Activated naive CD8-positive, alpha-beta T cell (primary cell): ENCODE measurements around the gene CATSPERD.
"Not testable (repeated sequence)": the region's sequence is repeated elsewhere in the genome, so short reads cannot be mapped to it uniquely, and the experiment has no call there.

Source experiments
- H3K27ac Mint-ChIP-seq: one replicate; pipeline ENCODE4 v1.8.0; 2021; ENCODE audit warnings: mixed read lengths
- H3K27me3 Mint-ChIP-seq: one replicate; pipeline ENCODE4 v1.8.0; 2021; ENCODE audit warnings: mixed read lengths
- H3K36me3 Mint-ChIP-seq: one replicate; pipeline ENCODE4 v1.8.0; 2021; ENCODE audit warnings: mixed read lengths
- H3K4me1 Mint-ChIP-seq: one replicate; pipeline ENCODE4 v1.8.0; 2021; ENCODE audit warnings: low read depth, mixed read lengths
- H3K4me3 Mint-ChIP-seq: one replicate; pipeline ENCODE4 v1.8.0; 2021; ENCODE audit warnings: mild to moderate bottlenecking, mixed read lengths
- H3K9me3 Mint-ChIP-seq: one replicate; pipeline ENCODE4 v1.8.0; 2021; ENCODE audit warnings: low read depth, mixed read lengths

Gene CATSPERD

GRCh38 chr19:5702053-5702410 lies 18.4 kb upstream of the CATSPERD start:
- H3K27ac Mint-ChIP-seq, H3K27me3 Mint-ChIP-seq, H3K36me3 Mint-ChIP-seq, H3K9me3 Mint-ChIP-seq, H3K4me3 Mint-ChIP-seq, H3K4me1 Mint-ChIP-seq: not testable (repeated sequence)

GRCh38 chr19:5703819-5704818 lies 16.3 kb upstream of the CATSPERD start:
- Mint-ChIP-seq H3K4me3 (no peak overlapping the region), H3K4me1 (no peaks in the 10 kb centered on the region), H3K36me3 (peaks cover 3% of the 10 kb centered on the region), H3K27me3 (no peaks in the 10 kb centered on the region), H3K27ac (no peak overlapping the region), H3K9me3 (no peaks in the 10 kb centered on the region)

DNA sequence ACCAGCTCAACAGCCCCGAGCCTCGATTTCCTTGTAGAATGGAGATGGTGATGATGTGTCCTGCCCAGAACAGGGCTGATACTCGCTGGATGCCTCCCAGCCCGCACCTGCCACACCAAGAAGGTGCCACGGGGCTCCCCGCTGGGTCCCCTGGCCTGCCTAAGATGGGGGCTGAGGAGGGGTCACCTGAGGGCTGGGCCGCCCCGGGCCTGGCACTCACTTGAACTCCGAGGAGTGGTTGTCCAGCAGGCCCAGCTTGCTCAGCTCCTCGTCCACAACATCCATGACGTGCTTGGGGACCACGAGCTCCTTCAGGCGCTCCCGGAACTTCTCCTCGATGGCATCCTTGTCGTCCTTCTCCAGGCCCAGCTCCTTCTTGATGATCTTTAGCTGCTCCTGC lies 14.9 kb upstream of the CATSPERD start:
- H3K36me3 Mint-ChIP-seq = peaks cover 3% of the 10 kb centered on the region
- H3K27me3 Mint-ChIP-seq = no peaks in the 10 kb centered on the region
- H3K9me3 Mint-ChIP-seq = no peaks in the 10 kb centered on the region
- no peaks in the 10 kb centered on the region for H3K4me1 Mint-ChIP-seq
- no peak overlapping the region for H3K27ac Mint-ChIP-seq
- no peak overlapping the region for H3K4me3 Mint-ChIP-seq

DNA sequence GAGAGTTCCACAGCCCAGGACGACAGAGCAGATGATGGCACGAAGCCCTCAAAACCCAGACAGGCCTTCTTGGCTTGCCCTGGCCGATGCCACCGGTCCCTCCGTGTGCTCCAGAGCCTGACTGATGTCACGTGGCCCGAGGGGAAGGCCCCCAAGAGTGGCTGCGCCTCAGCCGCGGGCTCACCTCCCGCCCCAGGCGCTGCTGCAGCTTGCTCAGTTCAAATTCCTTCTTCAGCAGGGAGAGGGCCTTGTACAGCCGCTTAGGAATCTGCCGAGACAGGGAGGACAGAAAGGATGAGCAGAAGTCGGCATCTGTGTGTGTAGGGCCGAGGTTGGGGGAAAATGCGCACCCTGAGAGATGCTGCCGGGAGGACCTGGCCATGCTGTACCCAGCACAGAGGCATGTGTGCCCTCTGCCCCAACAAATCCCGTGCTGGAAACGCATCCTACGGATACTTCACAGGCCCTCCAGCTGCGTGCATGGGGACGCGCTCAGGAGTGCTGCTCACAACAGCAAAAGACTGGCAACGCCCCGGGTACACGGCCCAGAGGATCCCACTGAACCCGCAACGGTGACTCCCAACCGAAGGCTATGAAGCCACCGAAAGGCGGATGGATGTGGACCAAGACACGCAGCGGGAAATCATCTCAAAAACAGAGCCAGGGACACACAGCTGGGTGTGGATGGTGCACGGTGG lies 13.4 kb upstream of the CATSPERD start:
- no peaks in the 10 kb centered on the region for H3K36me3 Mint-ChIP-seq
- no peaks in the 10 kb centered on the region for H3K27me3 Mint-ChIP-seq
- H3K27ac Mint-ChIP-seq = no peak overlapping the region
- no peak overlapping the region for H3K4me3 Mint-ChIP-seq
- H3K9me3 Mint-ChIP-seq = no peaks in the 10 kb centered on the region
- no peaks in the 10 kb centered on the region for H3K4me1 Mint-ChIP-seq

- H3K4me3 Mint-ChIP-seq = no peak overlapping the region
Observed at GRCh38 chr19:5707576-5708575, 12.6 kb upstream of the CATSPERD start.

DNA sequence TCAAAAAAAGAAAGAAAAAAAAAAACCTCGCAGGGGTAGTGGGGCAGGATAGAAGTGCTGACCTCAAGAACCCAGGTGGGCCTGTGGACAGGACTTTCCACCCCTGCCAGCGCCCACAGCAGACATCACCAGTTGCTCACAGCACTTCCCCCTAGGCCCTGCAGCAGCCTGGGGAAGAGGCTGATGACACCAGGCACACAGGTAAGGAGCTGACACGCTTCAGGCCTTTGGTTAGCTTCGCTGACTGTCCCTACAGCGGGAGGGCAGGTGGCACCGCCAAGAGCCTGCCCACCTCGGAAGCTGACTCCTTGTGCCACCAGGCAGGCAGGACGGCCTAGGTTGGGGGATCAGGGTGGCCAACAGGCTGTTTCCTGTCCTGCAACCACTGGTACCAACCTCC lies 9.4 kb upstream of the CATSPERD start:
- H3K27me3 Mint-ChIP-seq = no peaks in the 10 kb centered on the region
- peaks cover 3% of the 10 kb centered on the region for H3K36me3 Mint-ChIP-seq
- H3K4me3 Mint-ChIP-seq = no peak overlapping the region
- no peaks in the 10 kb centered on the region for H3K9me3 Mint-ChIP-seq
- H3K27ac Mint-ChIP-seq = no peak overlapping the region
- H3K4me1 Mint-ChIP-seq = peaks cover 3% of the 10 kb centered on the region

More at GRCh38 chr19:5707576-5708575, 12.6 kb upstream of the CATSPERD start:
- Mint-ChIP-seq H3K9me3 (no peaks in the 10 kb centered on the region), H3K27me3 (no peaks in the 10 kb centered on the region), H3K27ac (no peak overlapping the region), H3K4me1 (no peaks in the 10 kb centered on the region), H3K36me3 (no peaks in the 10 kb centered on the region)

DNA sequence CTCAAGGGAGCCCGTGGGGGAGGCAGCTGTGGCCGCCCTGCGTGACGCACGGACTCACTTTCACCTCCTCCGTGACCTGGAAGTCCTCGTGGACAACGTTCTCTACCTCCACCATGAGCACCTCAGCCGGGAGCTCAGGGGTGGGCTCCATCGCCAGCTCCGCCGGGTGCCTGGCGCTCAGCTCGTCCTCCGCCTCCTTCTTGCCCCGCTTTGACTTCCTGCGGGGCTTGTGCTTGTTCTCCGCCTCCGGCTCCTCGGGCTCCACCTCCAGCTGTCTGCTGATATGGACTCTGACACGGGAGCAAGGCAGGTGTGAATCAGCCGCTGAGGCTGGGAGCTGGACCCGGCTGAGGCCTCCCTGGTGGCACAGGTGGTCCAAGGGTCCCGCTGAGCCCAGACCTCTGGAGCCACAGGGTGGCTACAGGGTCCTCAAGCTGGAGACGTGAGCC lies 8.7 kb upstream of the CATSPERD start:
- no peaks in the 10 kb centered on the region for H3K27me3 Mint-ChIP-seq
- peaks cover 7% of the 10 kb centered on the region for H3K4me1 Mint-ChIP-seq
- H3K36me3 Mint-ChIP-seq = peaks cover 3% of the 10 kb centered on the region
- H3K27ac Mint-ChIP-seq = no peak overlapping the region
- H3K4me3 Mint-ChIP-seq = no peak overlapping the region
- no peaks in the 10 kb centered on the region for H3K9me3 Mint-ChIP-seq

GRCh38 chr19:5713228-5713627 lies 7.2 kb upstream of the CATSPERD start:
- Mint-ChIP-seq H3K4me3 (no peak overlapping the region), H3K9me3 (no peaks in the 10 kb centered on the region), H3K27ac (no peak overlapping the region), H3K27me3 (no peaks in the 10 kb centered on the region), H3K4me1 (peaks cover 19% of the 10 kb centered on the region), H3K36me3 (peaks cover 6% of the 10 kb centered on the region)

DNA sequence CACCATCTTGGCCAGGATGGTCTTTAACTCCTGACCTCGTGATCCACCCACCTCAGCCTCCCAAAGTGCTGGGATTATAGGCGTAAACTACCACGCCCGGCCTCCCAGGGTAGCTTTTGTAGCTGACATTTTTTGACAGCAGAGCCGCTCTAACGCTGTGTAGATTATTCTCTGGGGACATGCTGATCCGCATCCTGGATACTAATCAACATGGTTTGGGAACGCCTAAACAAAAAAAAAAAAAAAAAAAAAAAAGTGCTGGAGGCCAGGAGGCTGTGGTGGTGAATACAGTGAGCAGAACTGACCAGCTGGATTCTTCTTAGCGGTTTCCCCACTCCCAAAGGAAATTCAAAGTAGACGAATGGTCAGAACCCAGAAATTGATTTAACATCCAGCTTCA lies 5.6 kb upstream of the CATSPERD start:
- no peaks in the 10 kb centered on the region for H3K27me3 Mint-ChIP-seq
- no peak overlapping the region for H3K4me3 Mint-ChIP-seq
- H3K9me3 Mint-ChIP-seq = no peaks in the 10 kb centered on the region
- no peak overlapping the region for H3K27ac Mint-ChIP-seq
- peaks cover 26% of the 10 kb centered on the region for H3K4me1 Mint-ChIP-seq
- peaks cover 11% of the 10 kb centered on the region for H3K36me3 Mint-ChIP-seq

GRCh38 chr19:5717215-5717935 lies 3.1 kb upstream of the CATSPERD start:
- H3K36me3 Mint-ChIP-seq = peaks cover 11% of the 10 kb centered on the region
- peak overlapping the region; percentile 97 for H3K27ac Mint-ChIP-seq
- no peaks in the 10 kb centered on the region for H3K27me3 Mint-ChIP-seq
- H3K4me3 Mint-ChIP-seq = peak overlapping the region; percentile 97
- H3K9me3 Mint-ChIP-seq = no peaks in the 10 kb centered on the region
- H3K4me1 Mint-ChIP-seq = peaks cover 26% of the 10 kb centered on the region

- no peaks in the 10 kb centered on the region for H3K9me3 Mint-ChIP-seq
- peak overlapping the region; percentile 97 for H3K4me3 Mint-ChIP-seq
- peaks cover 26% of the 10 kb centered on the region for H3K4me1 Mint-ChIP-seq
- H3K36me3 Mint-ChIP-seq = peaks cover 11% of the 10 kb centered on the region
- H3K27ac Mint-ChIP-seq = peak overlapping the region; percentile 97
- H3K27me3 Mint-ChIP-seq = no peaks in the 10 kb centered on the region
Observed at GRCh38 chr19:5718037-5718578, 2.3 kb upstream of the CATSPERD start.

DNA sequence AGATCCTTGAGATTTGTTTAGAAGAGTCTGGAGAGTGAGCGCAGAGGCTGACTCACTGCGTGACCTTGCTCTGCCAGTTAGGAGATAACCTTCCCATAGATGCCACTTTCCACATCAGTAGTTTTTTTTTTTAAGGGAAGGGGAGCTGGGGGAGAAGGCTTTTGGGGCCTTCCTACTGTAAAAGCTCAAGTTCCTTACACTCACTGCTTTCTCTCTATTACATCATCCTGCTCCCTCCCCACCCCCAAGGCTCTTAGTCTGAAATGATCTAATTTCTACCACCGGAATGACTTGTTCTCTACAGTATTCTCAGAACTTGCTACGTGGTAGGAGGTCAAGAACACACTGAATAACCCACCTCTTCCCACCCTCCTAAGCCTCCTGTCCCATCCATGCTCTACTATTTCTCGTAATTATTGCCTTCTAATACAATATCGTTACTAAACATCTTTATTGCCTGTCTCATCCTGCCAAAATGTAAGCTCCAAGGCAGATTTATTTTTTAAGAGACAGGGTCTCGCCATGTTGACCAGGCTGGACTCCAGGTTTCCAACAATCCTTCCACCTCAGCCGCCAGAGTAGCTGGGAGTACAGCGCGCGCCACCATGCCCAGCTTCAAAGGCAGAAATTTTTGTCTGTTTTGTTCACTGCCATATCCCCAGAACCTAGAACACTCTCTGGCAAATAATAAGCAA lies 1.7 kb upstream of the CATSPERD start:
- peaks cover 11% of the 10 kb centered on the region for H3K36me3 Mint-ChIP-seq
- H3K9me3 Mint-ChIP-seq = no peaks in the 10 kb centered on the region
- H3K4me3 Mint-ChIP-seq = peak overlapping the region; percentile 97
- H3K4me1 Mint-ChIP-seq = peaks cover 26% of the 10 kb centered on the region
- H3K27me3 Mint-ChIP-seq = no peaks in the 10 kb centered on the region
- H3K27ac Mint-ChIP-seq = peak overlapping the region; percentile 97

GRCh38 chr19:5719274-5719960 lies 1.0 kb upstream of the CATSPERD start:
- peak overlapping the region; percentile 97 for H3K4me3 Mint-ChIP-seq
- H3K4me1 Mint-ChIP-seq = peaks cover 26% of the 10 kb centered on the region
- no peaks in the 10 kb centered on the region for H3K9me3 Mint-ChIP-seq
- H3K27ac Mint-ChIP-seq = peak overlapping the region; percentile 97
- H3K27me3 Mint-ChIP-seq = no peaks in the 10 kb centered on the region
- peaks cover 11% of the 10 kb centered on the region for H3K36me3 Mint-ChIP-seq
